Measurements from ENCODE around the gene ACTMAP. TPM values are rescaled to one million over a fixed set of nuclear protein-coding genes. Genes with fewer than 3 reads are reported as not detected.
"Not testable (repeated sequence)": the region's sequence is repeated elsewhere in the genome, so short reads cannot be mapped to it uniquely, and the experiment has no call there.

Gene ACTMAP
- total and polyA plus RNA-seq, 12 donors, result 2.2 to 28.0 (median 12.2) TPM

- WGBS, 4 donors, result 77 to 89% (median 86%) methylated on average over 7 to 9 of the region's 9 CpGs
- H3K9me3 ChIP-seq (replicated peaks in 1 of 3), result no peaks in the 10 kb centered on the region
- intact Hi-C loops (cut with DNase I), result no loop called here
- no peak for DNase-seq
- H3K27me3 ChIP-seq, result no peaks in the 10 kb centered on the region
- H3K4me1 ChIP-seq (replicated peaks in 1 of 2), result peaks cover 0 to 15% of the 10 kb centered on the region in 2 donors
- TF ChIP-seq CTCF (IDR thresholded peaks at IDR 0.05) (no peak), POLR2A (IDR thresholded peaks at IDR 0.05) (no peak)
- no peak within 1 kb of the TSS for H3K4me3 ChIP-seq
- no peak within 1 kb of the TSS for H3K27ac ChIP-seq
- no peaks in the 10 kb centered on the region for H3K36me3 ChIP-seq (replicated peaks in 1 of 2)
Measured at GRCh38 chr19:40774916-40775631, 24.8 kb upstream of the ACTMAP start, which contains the start of gene MIA. Gene MIA (plus strand): TSS chr19:40775521. CDS start chr19:40775543, 22 bp downstream.

GRCh38 chr19:40771101-40771862, 21.0 kb upstream of the ACTMAP start:
- DNase-seq; H3K9me3 ChIP-seq (replicated peaks in 1 of 3); H3K4me3 ChIP-seq; H3K27me3 ChIP-seq; H3K27ac ChIP-seq; H3K4me1 ChIP-seq (replicated peaks in 1 of 2); H3K36me3 ChIP-seq (replicated peaks in 1 of 2); intact Hi-C loops (cut with DNase I): not testable (repeated sequence)
- 94 to 95% (median 94%) methylated on average over 7 to 10 of the region's 10 CpGs for WGBS, 4 donors

DNA sequence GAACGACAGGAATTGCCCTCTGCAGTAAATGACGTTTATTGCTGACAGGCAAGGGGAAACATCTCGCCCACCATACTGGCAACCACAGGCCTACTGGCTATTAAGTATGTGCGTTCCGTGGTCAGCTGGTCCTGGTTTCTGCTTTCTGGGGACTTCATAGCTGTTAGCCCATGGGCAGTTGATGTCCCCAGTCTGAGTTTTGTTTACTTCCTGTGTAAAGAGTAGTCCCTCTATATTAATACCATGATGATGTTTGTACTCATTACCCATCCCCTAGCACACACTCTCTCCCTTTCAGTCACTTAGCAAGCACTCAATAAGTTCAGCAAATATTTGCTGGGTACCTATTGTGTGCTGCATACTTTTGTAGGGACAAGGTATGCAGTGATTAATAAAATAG, 18.6 kb upstream of the ACTMAP start:
- no peaks in the 10 kb centered on the region for H3K9me3 ChIP-seq (replicated peaks in 1 of 3)
- TF ChIP-seq CTCF (IDR thresholded peaks at IDR 0.05), result no peak
- TF ChIP-seq POLR2A (IDR thresholded peaks at IDR 0.05), result no peak
- no peaks in the 10 kb centered on the region for H3K27me3 ChIP-seq
- intact Hi-C loops (cut with DNase I), result no loop called here
- peaks cover 0 to 33% of the 10 kb centered on the region in 2 donors for H3K36me3 ChIP-seq (replicated peaks in 1 of 2)
- 51 to 82% (median 77%) methylated on average over 5 of the region's 5 CpGs for WGBS, 4 donors
- no peaks in the 10 kb centered on the region for H3K4me1 ChIP-seq (replicated peaks in 1 of 2)
- DNase-seq, result no peak
- no peak overlapping the region for H3K27ac ChIP-seq
- H3K4me3 ChIP-seq, result no peak overlapping the region

GRCh38 chr19:40766385-40766784, 16.1 kb upstream of the ACTMAP start:
- H3K36me3 ChIP-seq (replicated peaks in 1 of 2), result peaks cover 0 to 58% of the 10 kb centered on the region in 2 donors
- H3K4me1 ChIP-seq (replicated peaks in 1 of 2); DNase-seq; H3K27ac ChIP-seq; H3K4me3 ChIP-seq; H3K27me3 ChIP-seq; intact Hi-C loops (cut with DNase I); H3K9me3 ChIP-seq (replicated peaks in 1 of 3): not testable (repeated sequence)
- 91 to 98% (median 96%) methylated on average over 12 to 13 of the region's 13 CpGs for WGBS, 4 donors

GRCh38 chr19:40763963-40764362, 13.7 kb upstream of the ACTMAP start:
- Histone ChIP-seq H3K4me1 (replicated peaks in 1 of 2) (no peaks in the 10 kb centered on the region), H3K27me3 (no peaks in the 10 kb centered on the region), H3K9me3 (replicated peaks in 1 of 3) (no peaks in the 10 kb centered on the region), H3K36me3 (replicated peaks in 1 of 2) (peaks cover 0 to 81% of the 10 kb centered on the region in 2 donors), H3K4me3 (no peak overlapping the region), H3K27ac (no peak overlapping the region)
- DNase-seq, result no peak
- 88 to 93% (median 91%) methylated on average over 10 of the region's 10 CpGs for WGBS, 4 donors
- intact Hi-C loops (cut with DNase I), result no loop called here
- TF ChIP-seq POLR2A (IDR thresholded peaks at IDR 0.05) (no peak), CTCF (IDR thresholded peaks at IDR 0.05) (no peak)

Data from adrenal gland (tissue), 12 donors.